HG02884 (cell line): Measurements from ENCODE around the gene ZNF578.
"Not testable (repeated sequence)": the region's sequence is repeated elsewhere in the genome, so short reads cannot be mapped to it uniquely, and the experiment has no call there.

ENCODE experiments used
- ATAC-seq: cut with Tn5 transposase; IDR thresholded peaks from one replicate; pipeline ENCODE4 v1.9.1; 2021; ENCODE audit warnings: mild to moderate bottlenecking, moderate library complexity; ENCODE audit not compliant: unreplicated experiment

The ZNF578 gene

GRCh38 chr19:52557231-52557995, 104.1 kb downstream of the ZNF578 start:
- ATAC-seq, result no peak

GRCh38 chr19:52558732-52559445, 105.5 kb downstream of the ZNF578 start:
- not testable (repeated sequence) for ATAC-seq

- ATAC-seq, result not testable (repeated sequence)
Measured at GRCh38 chr19:52561611-52562010, 108.3 kb downstream of the ZNF578 start.
